ENCODE results near the gene GARIN5B. TPM values are rescaled to one million over a fixed set of nuclear protein-coding genes. Genes with fewer than 3 reads are reported as not detected.

Gene GARIN5B
- total and polyA plus RNA-seq, 2 of the 8 experiments (the other 6 are each of a cell fraction or from before 2014, with no cell fraction given), result 0.03 TPM; not detected in 1

DNA sequence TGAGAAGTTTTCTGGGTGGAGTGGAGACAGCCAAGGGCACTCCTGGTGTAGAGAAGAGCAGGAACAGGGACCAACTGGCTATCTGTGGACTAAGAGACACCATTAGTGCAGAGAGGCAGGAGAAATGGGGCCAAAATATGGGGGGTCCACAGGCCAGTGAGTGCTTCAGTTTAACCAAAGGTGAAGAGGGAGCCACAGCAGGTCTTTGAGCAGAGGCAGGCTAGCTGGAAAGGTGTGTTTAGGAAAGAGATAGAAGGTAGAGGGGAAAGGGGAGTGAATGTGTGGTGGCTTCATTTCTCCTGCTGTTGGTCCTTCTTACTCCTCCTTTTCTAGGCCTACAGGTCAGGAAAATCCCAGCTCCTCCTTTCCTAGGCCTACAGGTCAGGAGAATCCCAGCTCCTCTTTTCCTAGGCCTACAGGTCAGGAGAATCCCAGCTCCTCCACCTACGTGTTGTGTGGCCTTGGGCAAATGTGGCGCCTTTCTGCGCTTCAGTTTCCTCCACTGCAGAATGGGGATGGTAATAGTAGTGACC is 19.5 kb upstream of the GARIN5B start:
- Histone ChIP-seq H3K4me2 (ENCODE audit: insufficient read depth in 1 of 2, low read depth in 2 of 2, low read length in 2 of 2) (peak overlapping the region in 1 of 2 experiments; percentile 95; a peak in 1 of 4 replicates), H3K36me3 (ENCODE audit: control insufficient read depth in 2 of 4, insufficient read depth in 4 of 4, low read length in 3 of 4) (peaks cover 6 to 11% (median 8%) of the 10 kb centered on the region in 4 experiments), H4K20me1 (replicated peaks in 1 of 2; ENCODE audit: control insufficient read depth in 1 of 2, insufficient read depth in 2 of 2, low read length in 2 of 2) (peaks cover 10 to 28% of the 10 kb centered on the region in 2 experiments), H3K27me3 (replicated peaks in 1 of 4; ENCODE audit: control insufficient read depth in 3 of 4, extremely low read depth in 1 of 4, insufficient read depth in 3 of 4, low read length in 3 of 4) (peaks cover 0 to 16% (median 9%) of the 10 kb centered on the region in 4 experiments; a peak in 4 of 7 replicates), H3K9ac (replicated peaks in 1 of 4; ENCODE audit: extremely low read depth in 1 of 4, low read depth in 3 of 4, low read length in 3 of 4) (no peak overlapping the region), H3K23me2 (ENCODE audit: low read depth, low read length) (peaks cover 36% of the 10 kb centered on the region), H3K56ac (replicated peaks; ENCODE audit: insufficient read length, low read depth, low read length) (no peak overlapping the region), H4K5ac (ENCODE audit: insufficient read length, low read depth, low read length) (no peak overlapping the region), H3K14ac (ENCODE audit: insufficient read length) (no peak overlapping the region), H3K4me3 (ENCODE audit: extremely low read depth in 1 of 4, insufficient read depth in 2 of 4, low read depth in 3 of 4, low read length in 4 of 4) (peak overlapping the region in 1 of 4 experiments; percentile 60; a peak in 1 of 8 replicates), H3K18ac (ENCODE audit: extremely low read depth, low read length) (no peak overlapping the region), H2BK15ac (ENCODE audit: low read length) (peak overlapping the region; percentile 81; the same call in 1 of the 2 replicates), H2AFZ (ENCODE audit: low read length) (no peak overlapping the region), H4K8ac (ENCODE audit: extremely low read depth, insufficient read depth, low read length) (no peak overlapping the region), H2BK120ac (replicated peaks; ENCODE audit: low read depth, low read length) (no peak overlapping the region), H3K79me2 (ENCODE audit: control insufficient read depth in 1 of 2, insufficient read depth in 2 of 2, low read length in 2 of 2) (peaks cover 16 to 18% of the 10 kb centered on the region in 2 experiments; a peak in 3 of 4 replicates), H3K4ac (replicated peaks; ENCODE audit: insufficient read length, low read depth, low read length) (no peak overlapping the region), H3K9me3 (ENCODE audit: insufficient read depth in 2 of 2, low read depth in 1 of 2, low read length in 1 of 2) (no peaks in the 10 kb centered on the region), H4K91ac (replicated peaks; ENCODE audit: insufficient read length, low read length) (no peak overlapping the region), H3K79me1 (ENCODE audit: low read depth, low read length) (peaks cover 14% of the 10 kb centered on the region), H2AK5ac (ENCODE audit: low read depth, low read length) (no peak overlapping the region), H2BK20ac (ENCODE audit: low read length) (no peak overlapping the region), H2BK5ac (ENCODE audit: low read depth, low read length) (0 out of 2 replicates have a peak overlapping the region, but pooled peaks have one; percentile 16), H2BK12ac (ENCODE audit: low read depth, low read length) (no peak overlapping the region), H3K27ac (ENCODE audit: low read depth, low read length) (no peak overlapping the region), H3K23ac (ENCODE audit: insufficient read length) (no peak overlapping the region), H3K4me1 (replicated peaks in 1 of 4; ENCODE audit: control insufficient read depth in 3 of 4, insufficient read depth in 4 of 4, low read length in 3 of 4) (peaks cover 0 to 37% (median 22%) of the 10 kb centered on the region in 4 experiments; a peak in 6 of 7 replicates)
- ChIA-PET CTCF (ENCODE audit: partially characterized antibody) (interaction anchor here (0.7 to 3.2 kb wide), 8 partner anchors 24 to 217 kb away, joined by 3 to 37 read pairs (median 3); no protein-coding TSS in a partner anchor), POLR2A (ENCODE audit: partially characterized antibody) (interaction anchor here (0.7 to 26.7 kb wide), 17 partner anchors 7 to 296 kb away, joined by 3 to 874 read pairs (median 14); partner anchors contain the start of genes IL11, KMT5C, TMEM190 and UBE2S)
- FAIRE-seq, result no peak
- no peak for DNase-seq (ENCODE audit: low read depth in 1 of 2, low spot score in 2 of 2)
- WGBS, 2 experiments (ENCODE audit: extremely low coverage in 1 of 2, insufficient coverage in 1 of 2, insufficient read length in 1 of 2, insufficient replicate concordance in 2 of 2, low coverage in 1 of 2, low lambda C conversion rate in 2 of 2, missing lambda C conversion rate in 1 of 2), result 100% methylated on average over 3 of the region's 3 CpGs; no CpG with 5 or more reads in 1 of the 2 experiments
- TF ChIP-seq, protein P1, sequence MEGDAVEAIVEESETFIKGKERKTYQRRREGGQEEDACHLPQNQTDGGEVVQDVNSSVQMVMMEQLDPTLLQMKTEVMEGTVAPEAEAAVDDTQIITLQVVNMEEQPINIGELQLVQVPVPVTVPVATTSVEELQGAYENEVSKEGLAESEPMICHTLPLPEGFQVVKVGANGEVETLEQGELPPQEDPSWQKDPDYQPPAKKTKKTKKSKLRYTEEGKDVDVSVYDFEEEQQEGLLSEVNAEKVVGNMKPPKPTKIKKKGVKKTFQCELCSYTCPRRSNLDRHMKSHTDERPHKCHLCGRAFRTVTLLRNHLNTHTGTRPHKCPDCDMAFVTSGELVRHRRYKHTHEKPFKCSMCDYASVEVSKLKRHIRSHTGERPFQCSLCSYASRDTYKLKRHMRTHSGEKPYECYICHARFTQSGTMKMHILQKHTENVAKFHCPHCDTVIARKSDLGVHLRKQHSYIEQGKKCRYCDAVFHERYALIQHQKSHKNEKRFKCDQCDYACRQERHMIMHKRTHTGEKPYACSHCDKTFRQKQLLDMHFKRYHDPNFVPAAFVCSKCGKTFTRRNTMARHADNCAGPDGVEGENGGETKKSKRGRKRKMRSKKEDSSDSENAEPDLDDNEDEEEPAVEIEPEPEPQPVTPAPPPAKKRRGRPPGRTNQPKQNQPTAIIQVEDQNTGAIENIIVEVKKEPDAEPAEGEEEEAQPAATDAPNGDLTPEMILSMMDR (IDR thresholded peaks at IDR 0.05; ENCODE audit: control extremely low read depth in 1 of 3, insufficient read depth in 1 of 3, low read depth in 1 of 3, low read length in 3 of 3), result no peak
- TF ChIP-seq SUZ12 (IDR thresholded peaks at IDR 0.05; ENCODE audit: low read length), result no peak
- TF ChIP-seq RAD21 (IDR thresholded peaks at IDR 0.05 in 1 of 2, conservative IDR thresholded peaks at IDR 0.05 in 1 of 2; ENCODE audit: low read depth in 2 of 2, low read length in 2 of 2), result no peak
- TF ChIP-seq SIRT6 (IDR thresholded peaks at IDR 0.05; ENCODE audit: low read length), result no peak
- TF ChIP-seq RXRA (IDR thresholded peaks at IDR 0.05; ENCODE audit: insufficient read depth, low read depth, low read length), result no peak
- no peak for TF ChIP-seq BRCA1 (IDR thresholded peaks at IDR 0.05; ENCODE audit: low read depth, low read length)
- TF ChIP-seq RNF2 (IDR thresholded peaks at IDR 0.05; ENCODE audit: borderline replicate concordance, low read depth, low read length, missing control alignments, poor library complexity, severe bottlenecking), result no peak
- no peak for TF ChIP-seq EZH2 (IDR thresholded peaks at IDR 0.05; ENCODE audit: low read depth, low read length, severe bottlenecking)
- TF ChIP-seq BACH1 (IDR thresholded peaks at IDR 0.05; ENCODE audit: low read length), result no peak

Data from H1 (cell line).